OCI-LY1 (cell line): ENCODE data around the gene CASD1.

Experiments
- EZH2 ChIP-seq: fragments of 200-600 bp; sonication (generic), shearing (Covaris generic); IDR thresholded peaks from 2 replicates; pipeline ENCODE4 v1.8.0; 2017; ENCODE audit warnings: borderline replicate concordance, mixed run types, mild to moderate bottlenecking, antibody characterized with exemption, low read length, moderate library complexity, mixed read lengths
- TF ChIP-seq, protein P1 (sequence below): fragments of 200-600 bp; sonication (generic), shearing (Covaris generic); IDR thresholded peaks from 2 replicates; pipeline ENCODE4 v1.5.1; 2017; ENCODE audit warnings: mild to moderate bottlenecking, antibody characterized with exemption, low read length, moderate library complexity, mixed read lengths

DNA sequence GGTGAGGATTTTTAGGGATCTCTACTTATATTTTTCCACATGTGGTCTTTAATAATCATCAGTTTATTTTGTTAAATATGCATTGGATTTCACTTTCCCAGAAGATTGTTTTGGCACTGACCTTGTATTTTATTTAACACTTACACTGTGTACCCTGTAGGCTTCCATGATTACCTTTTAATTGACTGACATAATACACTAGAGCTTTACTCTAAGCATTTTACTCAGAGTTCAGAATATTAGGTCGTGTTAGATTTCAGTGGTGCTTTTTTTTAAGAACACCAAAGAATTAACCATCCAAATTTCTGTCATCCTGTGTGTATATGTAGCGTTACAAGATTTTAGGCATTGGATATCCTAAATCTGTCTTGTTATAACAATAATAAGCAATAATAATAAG, 23.1 kb downstream of the CASD1 start:
- TF ChIP-seq, protein P1, sequence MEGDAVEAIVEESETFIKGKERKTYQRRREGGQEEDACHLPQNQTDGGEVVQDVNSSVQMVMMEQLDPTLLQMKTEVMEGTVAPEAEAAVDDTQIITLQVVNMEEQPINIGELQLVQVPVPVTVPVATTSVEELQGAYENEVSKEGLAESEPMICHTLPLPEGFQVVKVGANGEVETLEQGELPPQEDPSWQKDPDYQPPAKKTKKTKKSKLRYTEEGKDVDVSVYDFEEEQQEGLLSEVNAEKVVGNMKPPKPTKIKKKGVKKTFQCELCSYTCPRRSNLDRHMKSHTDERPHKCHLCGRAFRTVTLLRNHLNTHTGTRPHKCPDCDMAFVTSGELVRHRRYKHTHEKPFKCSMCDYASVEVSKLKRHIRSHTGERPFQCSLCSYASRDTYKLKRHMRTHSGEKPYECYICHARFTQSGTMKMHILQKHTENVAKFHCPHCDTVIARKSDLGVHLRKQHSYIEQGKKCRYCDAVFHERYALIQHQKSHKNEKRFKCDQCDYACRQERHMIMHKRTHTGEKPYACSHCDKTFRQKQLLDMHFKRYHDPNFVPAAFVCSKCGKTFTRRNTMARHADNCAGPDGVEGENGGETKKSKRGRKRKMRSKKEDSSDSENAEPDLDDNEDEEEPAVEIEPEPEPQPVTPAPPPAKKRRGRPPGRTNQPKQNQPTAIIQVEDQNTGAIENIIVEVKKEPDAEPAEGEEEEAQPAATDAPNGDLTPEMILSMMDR = no peak
- no peak for TF ChIP-seq EZH2
